K562 (cell line): Measurements from ENCODE around the gene CACNA2D3. TPM values are rescaled to one million over a fixed set of nuclear protein-coding genes. Genes with fewer than 3 reads are reported as not detected.

Experiments used
- ATAC-seq: fragments of 200-7000 bp; cut with Tn5 transposase; 3 replicates; pipeline ENCODE4 v1.9.1; 2020; ENCODE audit warnings: moderate library complexity
- BruUV-seq: library from RNA; stranded (reverse); fragments of 400-500 nt; replicated peaks from 2 replicates; lab custom pipeline; 2021; lab: Mats Ljungman, UMichigan
- CTCF ChIA-PET: fragments of 300-600 bp; formaldehyde crosslinking; extraction: SDS; loops from one replicate; lab custom pipeline; 2021; ENCODE audit warnings: low intra/inter-chr PET ratio; lab: Yijun Ruan, JAX
- POLR2A ChIA-PET: fragments of 300-600, 350-650 bp; sonication (Branson Sonifier 250); formaldehyde crosslinking; extraction: SDS; loops from one replicate; lab custom pipeline; 2021; ENCODE audit warnings: antibody characterized with exemption, inconsistent platforms; lab: Yijun Ruan, JAX
- DNase-seq, 4 experiments: peaks; one replicate each; pipeline versions ENCODE4 v3.0.0 to v3.0.0-alpha.2; 2011 to 2018; ENCODE audit warnings: low spot score in 3 of 4, mixed read lengths in 3 of 4; ENCODE audit errors: extremely low read depth in 1 of 4
- FAIRE-seq: peaks from 2 replicates; lab custom pipeline; 2011; peaks lifted over from hg19 to GRCh38; lab: Jason Lieb, UNC
- H2AFZ ChIP-seq: 2 replicates; pipeline ENCODE4 v1.6.0; 2011; ENCODE audit warnings: low read depth, low read length, control low read depth, inconsistent platforms
- H3K27ac ChIP-seq: fragments of 200-600 bp; 3 replicates; pipeline ENCODE4 v1.8.0; 2011; ENCODE audit warnings: low read depth, mild to moderate bottlenecking, control low read depth, inconsistent platforms, low read length, moderate library complexity, mixed read lengths; ENCODE audit errors: extremely low read depth
- H3K27me3 ChIP-seq, 2 experiments: fragments of 300-600 bp in 1 of 2; 2 replicates in 1 of 2; 3 replicates in 1 of 2; pipeline versions ENCODE4 v1.6.0 to v1.8.0; 2011; ENCODE audit warnings: inconsistent platforms in 2 of 2, low read length in 2 of 2, mild to moderate bottlenecking in 1 of 2, mixed read lengths in 1 of 2, moderate library complexity in 1 of 2; ENCODE audit not compliant: control insufficient read depth in 2 of 2, insufficient read depth in 2 of 2
- H3K36me3 ChIP-seq: fragments of 300-600 bp; 3 replicates; pipeline ENCODE4 v1.8.0; 2011; ENCODE audit warnings: mild to moderate bottlenecking, low read length, inconsistent platforms; ENCODE audit not compliant: control insufficient read depth, insufficient read depth
- H3K4me1 ChIP-seq, 2 experiments: fragments of 200-600 bp in 1 of 2; replicated peaks in 1 of 2; 2 replicates in 1 of 2; 3 replicates in 1 of 2; pipeline versions ENCODE4 v1.5.1 to v1.8.0; 2011; ENCODE audit warnings: inconsistent platforms in 2 of 2, low read length in 2 of 2, mild to moderate bottlenecking in 1 of 2, mixed read lengths in 1 of 2, moderate library complexity in 1 of 2; ENCODE audit not compliant: control insufficient read depth in 2 of 2, insufficient read depth in 2 of 2
- H3K4me2 ChIP-seq: 2 replicates; pipeline ENCODE4 v1.6.1; 2011; ENCODE audit warnings: low read length, control low read depth, inconsistent platforms, mixed read lengths; ENCODE audit not compliant: insufficient read depth
- H3K4me3 ChIP-seq: fragments of 200-600 bp; sonication (generic), shearing (Covaris generic); 2 replicates; pipeline ENCODE4 v1.5.1; 2016; ENCODE audit warnings: control low read depth, inconsistent platforms
- H3K79me2 ChIP-seq: fragments of 200-600 bp; 3 replicates; pipeline ENCODE4 v1.8.0; 2011; ENCODE audit warnings: low read length, inconsistent platforms; ENCODE audit not compliant: control insufficient read depth, insufficient read depth
- H3K9ac ChIP-seq, 2 experiments: 2 replicates each; pipeline versions ENCODE4 v1.6.0 to v1.6.1; 2011; ENCODE audit warnings: low read depth in 2 of 2, low read length in 2 of 2, control low read depth in 1 of 2, inconsistent platforms in 1 of 2, mild to moderate bottlenecking in 1 of 2, mixed read lengths in 1 of 2; ENCODE audit not compliant: insufficient read depth in 1 of 2
- H3K9me1 ChIP-seq: one replicate; pipeline ENCODE4 v1.6.0; 2011; ENCODE audit warnings: inconsistent platforms, mild to moderate bottlenecking, low read length, moderate library complexity; ENCODE audit not compliant: control insufficient read depth, insufficient read depth
- H3K9me3 ChIP-seq: replicated peaks from 2 replicates; pipeline ENCODE4 v1.5.1; 2011; ENCODE audit warnings: low read depth, low read length, inconsistent platforms; ENCODE audit not compliant: control insufficient read depth, insufficient read depth
- H4K20me1 ChIP-seq: replicated peaks from 2 replicates; pipeline ENCODE4 v1.6.1; 2011; ENCODE audit warnings: low read length, inconsistent platforms, mixed read lengths; ENCODE audit not compliant: control insufficient read depth, insufficient read depth
- CBX3 ChIP-seq, 2 experiments: IDR thresholded peaks; 1 replicate in 1 of 2; 2 replicates in 1 of 2; pipeline ENCODE4 v1.6.1; 2012; ENCODE audit warnings: inconsistent platforms in 2 of 2, low read length in 2 of 2, borderline replicate concordance in 1 of 2, control low read depth in 1 of 2
- GTF2E2 ChIP-seq: fragments of 200-800 bp; sonication (Bioruptor generic); IDR thresholded peaks from 2 replicates; pipeline ENCODE4 v1.6.1; 2016; ENCODE audit warnings: missing genetic modification characterization, missing compliant biosample characterization
- HNRNPK ChIP-seq: fragments of 200-400 bp; formaldehyde crosslinking; IDR thresholded peaks from one replicate; pipeline ENCODE4 v1.6.1; 2018; ENCODE audit warnings: mild to moderate bottlenecking, low read depth, low read length; ENCODE audit not compliant: poor library complexity, severe bottlenecking
- KAT7 ChIP-seq: sonication (generic); formaldehyde crosslinking; IDR thresholded peaks from 2 replicates; pipeline ENCODE4 v1.8.0; 2022; ENCODE audit warnings: missing genetic modification reagents, mild to moderate bottlenecking, borderline replicate concordance
- KDM1A ChIP-seq, 2 experiments: fragments of 450-650 bp; IDR thresholded peaks; 2 replicates each; pipeline ENCODE4 v1.6.1; 2016; ENCODE audit warnings: mild to moderate bottlenecking in 2 of 2
- MCM5 ChIP-seq: fragments of 450-650 bp; IDR thresholded peaks from 2 replicates; pipeline ENCODE4 v1.6.1; 2016; ENCODE audit warnings: low read depth
- MLX ChIP-seq, 2 experiments: fragments of 450-650 bp in 1 of 2; sonication (generic) in 1 of 2; formaldehyde crosslinking; conservative IDR thresholded peaks; 2 replicates each; pipeline versions ENCODE4 v1.4.0 to v1.8.1; 2020 to 2022; ENCODE audit warnings: mild to moderate bottlenecking in 1 of 2, missing genetic modification reagents in 1 of 2
- MTF1 ChIP-seq: fragments of 250-450 bp; sonication (Bioruptor Pico); IDR thresholded peaks from 2 replicates; pipeline ENCODE4 v1.9.0; 2021; ENCODE audit warnings: moderate library complexity, mild to moderate bottlenecking, inconsistent platforms, borderline replicate concordance
- RBFOX2 ChIP-seq: fragments of 200-400 bp; formaldehyde crosslinking; IDR thresholded peaks from 2 replicates; pipeline ENCODE4 v1.6.1; 2017; ENCODE audit warnings: low read depth, mild to moderate bottlenecking, low read length, moderate library complexity
- SAFB2 ChIP-seq: fragments of 200-400 bp; formaldehyde crosslinking; IDR thresholded peaks from 2 replicates; pipeline ENCODE4 v1.6.1; 2018; ENCODE audit warnings: borderline replicate concordance, low read length, low read depth, moderate library complexity; ENCODE audit not compliant: severe bottlenecking
- SNIP1 ChIP-seq: fragments of 450-650 bp; IDR thresholded peaks from 2 replicates; pipeline ENCODE4 v1.7.1; 2017; ENCODE audit warnings: low read depth, mild to moderate bottlenecking
- U2AF2 ChIP-seq: fragments of 200-400 bp; formaldehyde crosslinking; optimal IDR thresholded peaks from 2 replicates; pipeline ENCODE3; 2017; ENCODE audit warnings: low read depth, mild to moderate bottlenecking, low read length
- ZBTB34 ChIP-seq: fragments of 250-450 bp; sonication (Bioruptor Pico); IDR thresholded peaks from 2 replicates; pipeline ENCODE4 v1.8.0; 2021; ENCODE audit warnings: mild to moderate bottlenecking, moderate library complexity
- ZNF3 ChIP-seq: fragments of 250-450 bp; sonication (Bioruptor Pico); IDR thresholded peaks from 2 replicates; pipeline ENCODE4 v1.5.0; 2021; ENCODE audit warnings: mild to moderate bottlenecking, moderate library complexity
- ZNF41 ChIP-seq: fragments of 250-450 bp; sonication (Bioruptor Pico); conservative IDR thresholded peaks from 2 replicates; pipeline ENCODE4 v1.4.0; 2020; ENCODE audit warnings: mild to moderate bottlenecking
- ZNF507 ChIP-seq: conservative IDR thresholded peaks from 2 replicates; pipeline ENCODE4 v1.6.1; 2017; ENCODE audit warnings: missing genetic modification characterization, missing compliant biosample characterization
- ZNF830 ChIP-seq: fragments of 250-450 bp; sonication (Bioruptor Pico); IDR thresholded peaks from 2 replicates; pipeline ENCODE4 v1.5.0; 2021; ENCODE audit warnings: mild to moderate bottlenecking
- WGBS: fragments of 100-300 bp; shearing (Covaris generic); methylation state at CpG from one replicate; pipeline ENCODE4 v1.1.6; 2016; ENCODE audit warnings: low coverage, mixed read lengths; ENCODE audit not compliant: insufficient coverage; ENCODE audit errors: missing lambda C conversion rate; 5-methylcytosine and 5-hydroxymethylcytosine counted together
- in situ Hi-C: fragments of 300-500 bp; cut with MboI; formaldehyde crosslinking; loops from 4 replicates; pipeline ENCODE4 v1.15.0; 2018; ENCODE audit warnings: inconsistent platforms, mixed read lengths
- intact Hi-C: fragments of 100-400 bp; cut with micrococcal nuclease; formaldehyde crosslinking; loops from 2 replicates; pipeline ENCODE4 v1.14.2; 2022
- polyA plus RNA-seq, 8 experiments: library from polyadenylated mRNA; depleted of rRNA in 4 of 8; stranded (reverse) in 5 of 8; unstranded in 3 of 8; fragments of >200 nt; fragmentation: Nextera tagmentation in 2 of 8; fragmentation: Illumina TruSeq in 1 of 8; extraction: Ambion mirVana in 2 of 8; extraction: Trizol in 1 of 8; gene quantifications; 2 replicates each; pipeline versions ENCODE4 v1.2.1 to v1.2.3, GENCODE V29; 2011 to 2014; ENCODE audit warnings: inconsistent platforms in 1 of 8, missing spikeins in 1 of 8
- total RNA-seq, 7 experiments: library from RNA; depleted of rRNA in 6 of 7; stranded (reverse); fragments of >200 nt in 6 of 7; fragmentation: Illumina TruSeq in 2 of 7; extraction: Trizol in 2 of 7; gene quantifications; 2 replicates each; pipeline versions ENCODE4 v1.2.1 to v1.2.3, GENCODE V29; 2011 to 2021; ENCODE audit warnings: low replicate concordance in 1 of 7

Gene CACNA2D3
- total and polyA plus RNA-seq, 9 of the 15 experiments (the other 6 are each of a cell fraction or from before 2014, with no cell fraction given), result 0.01 TPM; not detected in 8

GRCh38 chr3:54570008-54570407 lies 447.7 kb downstream of the CACNA2D3 start (continued):
- TF ChIP-seq MCM5, result no peak
- no peak for TF ChIP-seq U2AF2
- no peak for TF ChIP-seq ZNF830 (CRISPR knock-in tag)

GRCh38 chr3:54572197-54572895 lies 450.0 kb downstream of the CACNA2D3 start:
- Histone ChIP-seq H3K4me3 (no peak overlapping the region), H3K4me2 (no peak overlapping the region), H2AFZ (no peak overlapping the region), H4K20me1 (no peaks in the 10 kb centered on the region; the same call in 1 of the 2 replicates)
- no peak for FAIRE-seq
- no peak for DNase-seq
- in situ Hi-C loops, result no loop called here
- no TSS peak for BruUV-seq
- CTCF ChIA-PET, result no interaction called here
- no peak for TF ChIP-seq KAT7 (CRISPR knock-in tag)
- TF ChIP-seq SAFB2, result no peak
- no peak for TF ChIP-seq MLX (CRISPR knock-in tag; conservative IDR thresholded peaks at IDR 0.05)
- TF ChIP-seq RBFOX2, result no peak
- TF ChIP-seq ZNF3, result no peak
- no peak for TF ChIP-seq CBX3 (IDR thresholded peaks at IDR 0.05; ENCODE audit: borderline replicate concordance in 1 of 2, low read length in 2 of 2)
- no peak for TF ChIP-seq HNRNPK
- TF ChIP-seq ZNF41 (CRISPR knock-in tag), result no peak
- TF ChIP-seq KDM1A (IDR thresholded peaks at IDR 0.05), result no peak
- no peak for TF ChIP-seq GTF2E2 (tag)
- TF ChIP-seq ZBTB34 (CRISPR knock-in tag), result no peak
- no peak for TF ChIP-seq SNIP1
- TF ChIP-seq MTF1 (CRISPR knock-in tag), result no peak
- no peak for TF ChIP-seq ZNF507 (tag)
- TF ChIP-seq, all 486 proteins: peak for 0
- POLR2A ChIA-PET, result no interaction called here
- WGBS, result 4% methylated on average over 4 of the region's 5 CpGs
- no peaks in the 10 kb centered on the region for H3K36me3 ChIP-seq
- no peaks in the 10 kb centered on the region for H3K9me1 ChIP-seq
- no peaks in the 10 kb centered on the region for H3K9me3 ChIP-seq
- H3K9ac ChIP-seq, result no peak overlapping the region
- no peak for ATAC-seq
- H3K27me3 ChIP-seq, result no peaks in the 10 kb centered on the region
- no peaks in the 10 kb centered on the region for H3K79me2 ChIP-seq
- H3K27ac ChIP-seq, result no peak overlapping the region
- H3K4me1 ChIP-seq, result peaks cover 0 to 3% of the 10 kb centered on the region in 2 experiments; a peak in 3 of 5 replicates
- intact Hi-C loops, result no loop called here
